Endothelial cell of umbilical vein (primary cell): ENCODE data around the gene GSG1L. TPM values are rescaled to one million over a fixed set of nuclear protein-coding genes. Genes with fewer than 3 reads are reported as not detected.

Experiments used
- BruUV-seq: library from RNA; stranded (reverse); fragments of 400-500 nt; replicated peaks from 2 replicates; lab custom pipeline; 2021; lab: Mats Ljungman, UMichigan
- CTCF ChIA-PET: fragments of 300-600, 350-600 bp; sonication (Branson Sonifier 250); formaldehyde crosslinking; loops from one replicate; lab custom pipeline; 2021; ENCODE audit warnings: antibody characterized with exemption, inconsistent platforms; lab: Charles Lee
- POLR2A ChIA-PET: fragments of 300-600, 350-600 bp; sonication (Branson Sonifier 250); formaldehyde crosslinking; loops from one replicate; lab custom pipeline; 2021; ENCODE audit warnings: antibody characterized with exemption, inconsistent platforms; lab: Charles Lee
- DNase-seq: peaks from one replicate; pipeline ENCODE4 v3.0.0-alpha.2; 2011; ENCODE audit warnings: low read depth, low spot score
- FAIRE-seq: peaks from 2 replicates; lab custom pipeline; 2011; peaks lifted over from hg19 to GRCh38; lab: Jason Lieb, UNC
- H2AFZ ChIP-seq: 2 replicates; pipeline ENCODE4 v1.6.0; 2012; ENCODE audit warnings: low read depth, low read length, control low read depth, inconsistent platforms
- H3K27ac ChIP-seq: 2 replicates; pipeline ENCODE4 v1.5.1; 2011; ENCODE audit warnings: low read depth, mild to moderate bottlenecking, control low read depth, low read length, moderate library complexity; ENCODE audit not compliant: insufficient read depth
- H3K27me3 ChIP-seq, 2 experiments: 2 replicates each; pipeline versions ENCODE4 v1.6.0 to v1.6.1; 2011; ENCODE audit warnings: low read length in 2 of 2, mixed read lengths in 1 of 2; ENCODE audit not compliant: control insufficient read depth in 2 of 2, insufficient read depth in 2 of 2
- H3K36me3 ChIP-seq, 2 experiments: 2 replicates in 1 of 2; 3 replicates in 1 of 2; pipeline ENCODE4 v1.5.1; 2011; ENCODE audit warnings: low read length in 2 of 2, mild to moderate bottlenecking in 1 of 2, moderate library complexity in 1 of 2; ENCODE audit not compliant: control insufficient read depth in 2 of 2, insufficient read depth in 2 of 2; ENCODE audit errors: extremely low read depth in 1 of 2
- H3K4me1 ChIP-seq: 3 replicates; pipeline ENCODE4 v1.5.1; 2011; ENCODE audit warnings: mild to moderate bottlenecking, low read length; ENCODE audit not compliant: control insufficient read depth, insufficient read depth; ENCODE audit errors: extremely low read depth
- H3K4me2 ChIP-seq: 2 replicates; pipeline ENCODE4 v1.6.1; 2011; ENCODE audit warnings: low read length, control low read depth, mixed read lengths; ENCODE audit not compliant: insufficient read depth
- H3K4me3 ChIP-seq, 3 experiments: fragments of 200-600 bp in 1 of 3; sonication (generic), shearing (Covaris generic) in 1 of 3; replicated peaks in 1 of 3; 2 replicates each; pipeline ENCODE4 v1.5.1; 2011 to 2016; ENCODE audit warnings: control low read depth in 3 of 3, low read length in 3 of 3, mild to moderate bottlenecking in 2 of 3, inconsistent platforms in 1 of 3, low read depth in 1 of 3, moderate library complexity in 1 of 3; ENCODE audit not compliant: insufficient read depth in 1 of 3
- H3K79me2 ChIP-seq: 2 replicates; pipeline ENCODE4 v1.6.0; 2012; ENCODE audit warnings: low read length, inconsistent platforms; ENCODE audit not compliant: control insufficient read depth, insufficient read depth
- H3K9ac ChIP-seq: replicated peaks from 2 replicates; pipeline ENCODE3; 2011; ENCODE audit warnings: low read length, control low read depth; ENCODE audit not compliant: insufficient read depth; ENCODE audit errors: extremely low read depth
- H3K9me1 ChIP-seq: replicated peaks from 3 replicates; pipeline ENCODE4 v1.6.0; 2011; ENCODE audit warnings: mild to moderate bottlenecking, low read length; ENCODE audit not compliant: control insufficient read depth, insufficient read depth; ENCODE audit errors: extremely low read depth
- H3K9me3 ChIP-seq: replicated peaks from 2 replicates; pipeline ENCODE4 v1.5.1; 2012; ENCODE audit warnings: low read length, inconsistent platforms; ENCODE audit not compliant: control insufficient read depth, insufficient read depth
- H4K20me1 ChIP-seq: replicated peaks from 2 replicates; pipeline ENCODE3; 2011; ENCODE audit warnings: mild to moderate bottlenecking, low read length; ENCODE audit not compliant: control insufficient read depth, insufficient read depth; ENCODE audit errors: extremely low read depth
- EZH2 ChIP-seq: IDR thresholded peaks from 2 replicates; pipeline ENCODE4 v1.6.1; 2012; ENCODE audit warnings: borderline replicate concordance, low read depth, mild to moderate bottlenecking, moderate library complexity, low read length, inconsistent platforms; ENCODE audit not compliant: severe bottlenecking
- FOS ChIP-seq: IDR thresholded peaks from 2 replicates; pipeline ENCODE4 v1.6.1; 2011; ENCODE audit warnings: mild to moderate bottlenecking, low read length, moderate library complexity, borderline replicate concordance; ENCODE audit not compliant: insufficient read depth
- GATA2 ChIP-seq: IDR thresholded peaks from 2 replicates; pipeline ENCODE4 v1.7.0; 2011; ENCODE audit warnings: low read depth, mild to moderate bottlenecking, moderate library complexity, mixed read lengths, low read length; ENCODE audit not compliant: insufficient read length, insufficient read depth
- JUN ChIP-seq: IDR thresholded peaks from 2 replicates; pipeline ENCODE4 v1.6.1; 2011; ENCODE audit warnings: borderline replicate concordance, low read depth; ENCODE audit not compliant: insufficient read length, insufficient read depth
- MYC ChIP-seq: IDR thresholded peaks from one replicate; pipeline ENCODE4 v1.6.1; 2011; ENCODE audit warnings: mild to moderate bottlenecking, low read depth, low read length
- POLR2A ChIP-seq: IDR thresholded peaks from 2 replicates; pipeline ENCODE4 v1.6.1; 2012; ENCODE audit warnings: low read depth, mild to moderate bottlenecking, control low read depth, low read length
- POLR2AphosphoS5 ChIP-seq: IDR thresholded peaks from 2 replicates; pipeline ENCODE4 v1.6.1; 2012; ENCODE audit warnings: low read depth, mild to moderate bottlenecking, control low read depth, low read length, moderate library complexity; ENCODE audit not compliant: insufficient read depth
- dilution Hi-C: fragments of 300-500 bp; cut with MboI; formaldehyde crosslinking; loops from one replicate; pipeline ENCODE4 v1.15.0; 2019; ENCODE audit warnings: low sequenced_read_pairs; ENCODE audit not compliant: extremely low pct_ligation_motif_present
- intact Hi-C: fragments of 100-400 bp; cut with micrococcal nuclease; formaldehyde crosslinking; loops from one replicate; pipeline ENCODE4 v1.10.0; 2022
- polyA plus RNA-seq, 4 experiments: library from polyadenylated mRNA; depleted of rRNA in 3 of 4; stranded (reverse) in 3 of 4; unstranded in 1 of 4; fragments of >200 nt; gene quantifications; 2 replicates each; pipeline versions ENCODE4 v1.2.1 to v1.2.3, GENCODE V29; 2011 to 2012; ENCODE audit warnings: missing spikeins in 1 of 4
- total RNA-seq: library from RNA; stranded (reverse); gene quantifications from 2 replicates; pipeline ENCODE4 v1.2.3, GENCODE V29; 2021
- TF ChIP-seq, protein P1 (sequence below): IDR thresholded peaks from 2 replicates; pipeline ENCODE4 v1.6.1; 2011; ENCODE audit not compliant: insufficient read depth, insufficient read length
- TF ChIP-seq, protein P2 (sequence below), 2 donors: IDR thresholded peaks; 1 replicate in 1 of 2; 2 replicates in 1 of 2; pipeline ENCODE4 v1.5.1; 2011; ENCODE audit warnings: low read length in 2 of 2, mild to moderate bottlenecking in 2 of 2, moderate library complexity in 2 of 2, control low read depth in 1 of 2, inconsistent platforms in 1 of 2, low read depth in 1 of 2; ENCODE audit not compliant: insufficient read depth in 1 of 2; ENCODE audit errors: extremely low read depth in 1 of 2

Gene GSG1L
- total and polyA plus RNA-seq, 2 donors (not counting 3 experiments of a cell fraction or from before 2014, with no cell fraction given), result 0.06 TPM; not detected in 1

DNA sequence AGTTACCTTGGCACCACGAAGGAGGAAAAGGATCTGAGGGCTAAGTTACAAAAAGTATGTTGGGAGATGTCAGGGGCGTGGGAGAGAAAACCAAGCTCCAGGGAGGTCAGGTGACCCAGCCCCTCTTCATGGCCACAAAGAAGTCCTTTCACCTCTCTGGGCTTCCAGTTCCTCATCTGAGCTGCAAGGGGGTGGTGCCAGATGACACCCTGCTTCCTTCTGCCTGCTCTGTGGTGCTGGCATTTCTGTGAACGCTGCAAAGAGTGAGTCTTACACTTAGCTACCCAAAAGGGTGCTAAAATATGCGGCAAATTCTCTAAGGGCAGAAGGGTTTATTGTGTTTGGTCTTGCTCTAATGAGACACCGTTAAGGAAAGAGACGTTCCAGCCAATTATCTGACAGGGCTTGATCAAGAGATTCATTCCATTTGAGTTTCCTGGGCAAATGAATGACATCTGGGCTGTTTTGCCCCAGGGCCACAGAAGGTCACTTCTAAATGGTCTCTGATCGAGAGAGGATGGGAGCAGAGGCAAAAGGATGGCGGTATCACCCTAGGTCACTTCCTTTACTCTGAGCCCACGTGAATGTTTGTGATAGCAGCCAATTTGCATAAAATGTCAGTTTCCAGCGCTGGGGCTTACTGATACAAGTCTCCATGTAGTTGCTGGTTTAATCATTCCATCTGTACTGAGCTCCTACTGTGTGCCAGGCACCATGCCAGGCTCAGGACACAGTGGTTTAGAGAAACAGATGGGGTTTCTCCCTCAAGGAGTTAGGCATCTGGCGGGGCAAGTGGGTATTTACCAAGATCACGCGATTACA, 303.3 kb downstream of the GSG1L start:
- TF ChIP-seq GATA2 (no peak), FOS (no peak), POLR2AphosphoS5 (no peak), EZH2 (no peak), JUN (no peak), MYC (no peak), POLR2A (no peak)
- TF ChIP-seq, protein P1, sequence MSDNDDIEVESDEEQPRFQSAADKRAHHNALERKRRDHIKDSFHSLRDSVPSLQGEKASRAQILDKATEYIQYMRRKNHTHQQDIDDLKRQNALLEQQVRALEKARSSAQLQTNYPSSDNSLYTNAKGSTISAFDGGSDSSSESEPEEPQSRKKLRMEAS, result no peak
- TF ChIP-seq, protein P2, sequence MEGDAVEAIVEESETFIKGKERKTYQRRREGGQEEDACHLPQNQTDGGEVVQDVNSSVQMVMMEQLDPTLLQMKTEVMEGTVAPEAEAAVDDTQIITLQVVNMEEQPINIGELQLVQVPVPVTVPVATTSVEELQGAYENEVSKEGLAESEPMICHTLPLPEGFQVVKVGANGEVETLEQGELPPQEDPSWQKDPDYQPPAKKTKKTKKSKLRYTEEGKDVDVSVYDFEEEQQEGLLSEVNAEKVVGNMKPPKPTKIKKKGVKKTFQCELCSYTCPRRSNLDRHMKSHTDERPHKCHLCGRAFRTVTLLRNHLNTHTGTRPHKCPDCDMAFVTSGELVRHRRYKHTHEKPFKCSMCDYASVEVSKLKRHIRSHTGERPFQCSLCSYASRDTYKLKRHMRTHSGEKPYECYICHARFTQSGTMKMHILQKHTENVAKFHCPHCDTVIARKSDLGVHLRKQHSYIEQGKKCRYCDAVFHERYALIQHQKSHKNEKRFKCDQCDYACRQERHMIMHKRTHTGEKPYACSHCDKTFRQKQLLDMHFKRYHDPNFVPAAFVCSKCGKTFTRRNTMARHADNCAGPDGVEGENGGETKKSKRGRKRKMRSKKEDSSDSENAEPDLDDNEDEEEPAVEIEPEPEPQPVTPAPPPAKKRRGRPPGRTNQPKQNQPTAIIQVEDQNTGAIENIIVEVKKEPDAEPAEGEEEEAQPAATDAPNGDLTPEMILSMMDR (IDR thresholded peaks at IDR 0.05; ENCODE audit: extremely low read depth in 1 of 2, insufficient read depth in 1 of 2, low read depth in 1 of 2, low read length in 2 of 2), result no peak
- H2AFZ ChIP-seq, result no peak overlapping the region

More for the DNA sequence above, 303.3 kb downstream of the GSG1L start:
- Histone ChIP-seq H3K9me3 (no peaks in the 10 kb centered on the region), H3K4me3 (no peak overlapping the region), H3K4me1 (peaks cover 11% of the 10 kb centered on the region), H4K20me1 (no peaks in the 10 kb centered on the region), H3K4me2 (no peak overlapping the region), H3K27ac (peak overlapping the region; percentile 62), H3K27me3 (no peaks in the 10 kb centered on the region), H3K9ac (no peak overlapping the region), H3K9me1 (no peaks in the 10 kb centered on the region), H3K36me3 (peaks cover 0 to 8% of the 10 kb centered on the region in 2 experiments), H3K79me2 (no peaks in the 10 kb centered on the region)
- no TSS peak for BruUV-seq
- FAIRE-seq (no peak), DNase-seq (no peak)
- CTCF ChIA-PET, result interaction anchor here (1.8 to 2.6 kb wide), 2 partner anchors 69 to 120 kb away, joined by 7 to 11 read pairs; no protein-coding TSS in a partner anchor
- POLR2A ChIA-PET, result interaction anchor here (1.1 kb wide), 1 partner anchor 14 kb away, joined by 3 read pairs; no protein-coding TSS in a partner anchor
- dilution Hi-C loops (no loop called here), intact Hi-C loops (loop anchor here (1.0 to 5.0 kb wide), 2 partner anchors 58 to 107 kb away; no protein-coding TSS in a partner anchor)
